ENCODE results near the gene DDX46.
"Not testable (repeated sequence)": the region's sequence is repeated elsewhere in the genome, so short reads cannot be mapped to it uniquely, and the experiment has no call there.

Gene DDX46

DNA sequence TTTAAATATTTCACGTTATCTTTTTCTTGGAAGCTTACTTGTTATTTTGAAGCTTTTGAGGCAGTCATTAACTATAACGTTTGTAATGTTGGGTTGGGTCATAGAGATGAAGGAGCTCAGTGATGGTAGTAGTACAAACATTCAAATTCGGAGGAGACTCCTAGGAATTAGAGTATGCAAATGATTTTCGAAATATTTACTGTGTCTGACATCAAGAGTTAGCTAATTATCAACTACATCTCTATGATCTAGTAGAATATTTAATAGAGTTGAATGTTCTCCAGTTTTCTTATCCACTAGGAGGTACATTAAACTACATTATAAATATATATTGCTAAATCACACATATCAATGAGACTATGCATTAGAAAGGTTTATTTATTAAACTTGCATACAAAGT lies 58.4 kb downstream of the DDX46 start:
- no peaks in the 10 kb centered on the region for H3K9me3 ChIP-seq (ENCODE audit: control insufficient read depth, low read length)
- 100% methylated on average over 2 to 3 of the region's 4 CpGs for WGBS, 2 experiments (ENCODE audit: insufficient coverage in 2 of 2)
- H3K4me3 ChIP-seq (ENCODE audit: extremely low read depth, insufficient read depth, low read length, poor library complexity, severe bottlenecking), result no peak overlapping the region
- no peak overlapping the region for H3K27ac ChIP-seq (ENCODE audit: low read depth, low read length, severe bottlenecking)
- H3K36me3 ChIP-seq (ENCODE audit: control insufficient read depth, insufficient read depth, low read length), result peaks cover 86% of the 10 kb centered on the region
- H3K4me1 ChIP-seq (ENCODE audit: control insufficient read depth, insufficient read depth, low read length, poor library complexity, severe bottlenecking), result no peaks in the 10 kb centered on the region

GRCh38 chr5:134818776-134819175 lies 60.2 kb downstream of the DDX46 start:
- Histone ChIP-seq H3K9me3 (ENCODE audit: control insufficient read depth, low read length) (no peaks in the 10 kb centered on the region), H3K4me3 (ENCODE audit: extremely low read depth, insufficient read depth, low read length, poor library complexity, severe bottlenecking) (no peak overlapping the region), H3K4me1 (ENCODE audit: control insufficient read depth, insufficient read depth, low read length, poor library complexity, severe bottlenecking) (no peaks in the 10 kb centered on the region), H3K27ac (ENCODE audit: low read depth, low read length, severe bottlenecking) (no peak overlapping the region), H3K36me3 (ENCODE audit: control insufficient read depth, insufficient read depth, low read length) (peaks cover 84% of the 10 kb centered on the region)
- 100% methylated on average over 2 of the region's 4 CpGs; no CpG with 5 or more reads in 1 of the 2 experiments for WGBS, 2 experiments (ENCODE audit: insufficient coverage in 2 of 2)

GRCh38 chr5:134819407-134819963 lies 60.9 kb downstream of the DDX46 start:
- H3K27ac ChIP-seq (ENCODE audit: low read depth, low read length, severe bottlenecking), result no peak overlapping the region
- no peaks in the 10 kb centered on the region for H3K9me3 ChIP-seq (ENCODE audit: control insufficient read depth, low read length)
- H3K36me3 ChIP-seq (ENCODE audit: control insufficient read depth, insufficient read depth, low read length), result peaks cover 84% of the 10 kb centered on the region
- H3K4me3 ChIP-seq (ENCODE audit: extremely low read depth, insufficient read depth, low read length, poor library complexity, severe bottlenecking), result no peak overlapping the region
- WGBS, 2 experiments (ENCODE audit: insufficient coverage in 2 of 2), result 97% methylated on average over 3 of the region's 4 CpGs; no CpG with 5 or more reads in 1 of the 2 experiments
- H3K4me1 ChIP-seq (ENCODE audit: control insufficient read depth, insufficient read depth, low read length, poor library complexity, severe bottlenecking), result no peaks in the 10 kb centered on the region

DNA sequence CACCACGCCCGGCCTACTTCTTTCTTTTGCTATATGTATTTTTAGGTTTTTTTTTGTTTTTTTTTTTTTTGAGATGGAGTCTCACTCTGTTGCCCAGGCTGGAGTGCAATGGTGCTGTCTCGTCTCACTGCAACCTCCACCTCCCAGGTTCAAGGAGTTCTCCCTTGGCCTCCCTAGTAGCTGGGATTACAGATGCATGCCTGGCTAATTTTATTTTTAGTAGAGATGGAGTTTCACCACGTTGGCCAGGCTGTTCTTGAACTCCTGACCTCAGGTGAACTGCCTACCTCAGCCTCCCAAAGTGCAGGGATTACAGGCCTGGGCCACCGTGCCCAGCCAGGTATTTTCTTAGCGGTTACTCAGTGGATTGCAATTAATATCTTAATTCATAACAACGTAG lies 63.3 kb downstream of the DDX46 start:
- H3K4me1 ChIP-seq (ENCODE audit: control insufficient read depth, insufficient read depth, low read length, poor library complexity, severe bottlenecking), result no peaks in the 10 kb centered on the region
- H3K4me3 ChIP-seq (ENCODE audit: extremely low read depth, insufficient read depth, low read length, poor library complexity, severe bottlenecking), result no peak overlapping the region
- 100% methylated on average over 1 to 5 of the region's 7 CpGs for WGBS, 2 experiments (ENCODE audit: insufficient coverage in 2 of 2)
- no peak overlapping the region for H3K27ac ChIP-seq (ENCODE audit: low read depth, low read length, severe bottlenecking)
- peaks cover 78% of the 10 kb centered on the region for H3K36me3 ChIP-seq (ENCODE audit: control insufficient read depth, insufficient read depth, low read length)
- no peaks in the 10 kb centered on the region for H3K9me3 ChIP-seq (ENCODE audit: control insufficient read depth, low read length)

GRCh38 chr5:134824681-134825080 lies 66.1 kb downstream of the DDX46 start:
- H3K27ac ChIP-seq (ENCODE audit: low read depth, low read length, severe bottlenecking), result no peak overlapping the region
- H3K4me1 ChIP-seq (ENCODE audit: control insufficient read depth, insufficient read depth, low read length, poor library complexity, severe bottlenecking), result no peaks in the 10 kb centered on the region
- whole genome bisulfite sequencing, 2 experiments (ENCODE audit: insufficient coverage in 2 of 2), result no CpG with 5 or more reads among the region's 1 CpG
- no peaks in the 10 kb centered on the region for H3K9me3 ChIP-seq (ENCODE audit: control insufficient read depth, low read length)
- no peak overlapping the region for H3K4me3 ChIP-seq (ENCODE audit: extremely low read depth, insufficient read depth, low read length, poor library complexity, severe bottlenecking)
- H3K36me3 ChIP-seq (ENCODE audit: control insufficient read depth, insufficient read depth, low read length), result peaks cover 68% of the 10 kb centered on the region

DNA sequence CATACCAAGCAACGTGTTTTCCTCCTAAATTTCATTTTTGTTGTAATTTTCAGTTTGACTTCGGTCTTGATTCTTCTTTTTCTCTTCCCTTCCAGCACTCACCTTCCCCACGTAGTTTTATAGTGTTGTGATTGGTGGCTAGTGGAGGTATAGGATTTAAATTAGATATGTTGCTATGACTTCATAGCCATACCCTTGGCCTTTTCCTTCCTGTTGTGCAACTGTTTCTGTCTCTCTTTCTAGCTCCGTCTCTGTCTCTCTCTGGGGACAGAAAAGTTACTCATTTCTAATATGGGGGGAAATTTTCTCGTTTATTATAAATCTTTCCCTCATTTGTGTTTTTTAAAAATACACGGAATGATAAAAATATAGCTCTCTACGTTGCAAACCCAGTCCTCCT lies 66.6 kb downstream of the DDX46 start:
- Histone ChIP-seq H3K27ac (ENCODE audit: low read depth, low read length, severe bottlenecking) (no peak overlapping the region), H3K4me1 (ENCODE audit: control insufficient read depth, insufficient read depth, low read length, poor library complexity, severe bottlenecking) (no peaks in the 10 kb centered on the region), H3K4me3 (ENCODE audit: extremely low read depth, insufficient read depth, low read length, poor library complexity, severe bottlenecking) (no peak overlapping the region), H3K9me3 (ENCODE audit: control insufficient read depth, low read length) (no peaks in the 10 kb centered on the region), H3K36me3 (ENCODE audit: control insufficient read depth, insufficient read depth, low read length) (peaks cover 64% of the 10 kb centered on the region)
- 100% methylated on average over 2 of the region's 7 CpGs for WGBS, 2 experiments (ENCODE audit: insufficient coverage in 2 of 2)

GRCh38 chr5:134833340-134834032 lies 74.9 kb downstream of the DDX46 start:
- no peak overlapping the region for H3K4me3 ChIP-seq (ENCODE audit: extremely low read depth, insufficient read depth, low read length, poor library complexity, severe bottlenecking)
- peaks cover 64% of the 10 kb centered on the region for H3K36me3 ChIP-seq (ENCODE audit: control insufficient read depth, insufficient read depth, low read length)
- H3K9me3 ChIP-seq (ENCODE audit: control insufficient read depth, low read length), result no peaks in the 10 kb centered on the region
- no peaks in the 10 kb centered on the region for H3K4me1 ChIP-seq (ENCODE audit: control insufficient read depth, insufficient read depth, low read length, poor library complexity, severe bottlenecking)
- WGBS, 2 experiments (ENCODE audit: insufficient coverage in 2 of 2), result 89 to 100% methylated on average over 1 of the region's 3 CpGs
- H3K27ac ChIP-seq (ENCODE audit: low read depth, low read length, severe bottlenecking), result no peak overlapping the region

DNA sequence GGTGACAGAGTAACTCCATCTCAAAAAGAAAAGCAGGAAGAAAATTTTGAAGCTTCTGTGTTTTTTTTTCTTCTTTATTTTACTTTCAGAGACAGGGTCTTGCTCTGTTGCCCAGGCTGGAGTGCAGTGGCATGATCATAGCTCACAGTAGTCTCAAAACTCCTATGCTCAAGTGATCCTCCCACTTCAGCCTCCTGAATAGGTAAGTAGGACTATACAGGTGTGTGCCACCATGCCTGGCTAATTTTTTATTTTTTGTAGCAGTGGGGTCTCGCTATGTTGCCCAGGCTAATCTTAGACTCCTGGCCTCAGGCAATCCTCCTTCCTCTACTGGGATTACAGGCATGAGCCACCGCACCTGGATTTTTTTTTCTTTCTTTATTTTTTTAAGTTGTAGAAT lies 77.0 kb downstream of the DDX46 start:
- no peak overlapping the region for H3K4me3 ChIP-seq (ENCODE audit: extremely low read depth, insufficient read depth, low read length, poor library complexity, severe bottlenecking)
- H3K9me3 ChIP-seq (ENCODE audit: control insufficient read depth, low read length), result no peaks in the 10 kb centered on the region
- H3K36me3 ChIP-seq (ENCODE audit: control insufficient read depth, insufficient read depth, low read length), result peaks cover 79% of the 10 kb centered on the region
- H3K27ac ChIP-seq (ENCODE audit: low read depth, low read length, severe bottlenecking), result no peak overlapping the region
- H3K4me1 ChIP-seq (ENCODE audit: control insufficient read depth, insufficient read depth, low read length, poor library complexity, severe bottlenecking), result no peaks in the 10 kb centered on the region
- WGBS, 2 experiments (ENCODE audit: insufficient coverage in 2 of 2), result 100% methylated on average over 1 of the region's 2 CpGs; no CpG with 5 or more reads in 1 of the 2 experiments

GRCh38 chr5:134837530-134838181 lies 79.1 kb downstream of the DDX46 start:
- WGBS, 2 experiments (ENCODE audit: insufficient coverage in 2 of 2), result 80 to 100% methylated on average over 1 of the region's 3 CpGs
- no peak overlapping the region for H3K27ac ChIP-seq (ENCODE audit: low read depth, low read length, severe bottlenecking)
- no peak overlapping the region for H3K4me3 ChIP-seq (ENCODE audit: extremely low read depth, insufficient read depth, low read length, poor library complexity, severe bottlenecking)
- H3K4me1 ChIP-seq (ENCODE audit: control insufficient read depth, insufficient read depth, low read length, poor library complexity, severe bottlenecking), result no peaks in the 10 kb centered on the region
- H3K9me3 ChIP-seq (ENCODE audit: control insufficient read depth, low read length), result no peaks in the 10 kb centered on the region
- peaks cover 84% of the 10 kb centered on the region for H3K36me3 ChIP-seq (ENCODE audit: control insufficient read depth, insufficient read depth, low read length)

DNA sequence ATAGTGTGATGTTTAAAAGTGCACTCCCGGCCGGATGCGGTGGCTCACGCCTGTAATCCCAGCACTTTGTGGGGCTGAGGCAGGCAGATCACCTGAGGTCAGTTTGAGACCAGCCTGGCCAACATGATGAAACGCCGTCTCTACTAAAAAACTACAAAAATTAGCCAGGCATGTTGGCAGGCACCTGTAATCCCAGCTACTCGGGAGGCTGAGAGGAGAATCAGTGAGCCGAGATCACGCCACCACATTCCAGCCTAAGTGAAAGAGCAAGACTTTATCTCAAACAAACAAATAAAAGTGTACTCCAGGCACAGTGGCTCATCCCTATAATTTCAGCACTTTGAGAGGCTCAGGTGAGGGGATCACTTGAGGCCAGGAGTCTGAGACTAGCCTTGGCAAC lies 79.8 kb downstream of the DDX46 start:
- H3K9me3 ChIP-seq (ENCODE audit: control insufficient read depth, low read length); H3K4me3 ChIP-seq (ENCODE audit: extremely low read depth, insufficient read depth, low read length, poor library complexity, severe bottlenecking); H3K4me1 ChIP-seq (ENCODE audit: control insufficient read depth, insufficient read depth, low read length, poor library complexity, severe bottlenecking); H3K27ac ChIP-seq (ENCODE audit: low read depth, low read length, severe bottlenecking): not testable (repeated sequence)
- 92 to 100% methylated on average over 5 to 7 of the region's 9 CpGs for WGBS, 2 experiments (ENCODE audit: insufficient coverage in 2 of 2)
- H3K36me3 ChIP-seq (ENCODE audit: control insufficient read depth, insufficient read depth, low read length), result peaks cover 79% of the 10 kb centered on the region

- 71 to 100% methylated on average over 1 of the region's 3 CpGs for WGBS, 2 experiments (ENCODE audit: insufficient coverage in 2 of 2)
- Histone ChIP-seq H3K36me3 (ENCODE audit: control insufficient read depth, insufficient read depth, low read length) (peaks cover 58% of the 10 kb centered on the region), H3K4me1 (ENCODE audit: control insufficient read depth, insufficient read depth, low read length, poor library complexity, severe bottlenecking) (peaks cover 5% of the 10 kb centered on the region), H3K9me3 (ENCODE audit: control insufficient read depth, low read length) (no peaks in the 10 kb centered on the region), H3K4me3 (ENCODE audit: extremely low read depth, insufficient read depth, low read length, poor library complexity, severe bottlenecking) (no peak overlapping the region), H3K27ac (ENCODE audit: low read depth, low read length, severe bottlenecking) (no peak overlapping the region)
Observed at GRCh38 chr5:134840811-134841210, 82.2 kb downstream of the DDX46 start.

Measured in mesodermal cell (in vitro differentiated cells).